Loucy (cell line): ENCODE data around the gene PPP1R12B.
"Not testable (repeated sequence)": the region's sequence is repeated elsewhere in the genome, so short reads cannot be mapped to it uniquely, and the experiment has no call there.

Source experiments
- EZH2phosphoT487 ChIP-seq: fragments of 200-600 bp; IDR thresholded peaks from 2 replicates; pipeline ENCODE4 v1.6.1; 2018; ENCODE audit warnings: antibody characterized with exemption, mild to moderate bottlenecking, moderate library complexity, borderline replicate concordance
- TF ChIP-seq, protein P1 (sequence below): fragments of 200-600 bp; sonication (generic); conservative IDR thresholded peaks from 2 replicates; pipeline ENCODE4 v1.5.1; 2014; ENCODE audit warnings: mild to moderate bottlenecking, antibody characterized with exemption, low read length

DNA sequence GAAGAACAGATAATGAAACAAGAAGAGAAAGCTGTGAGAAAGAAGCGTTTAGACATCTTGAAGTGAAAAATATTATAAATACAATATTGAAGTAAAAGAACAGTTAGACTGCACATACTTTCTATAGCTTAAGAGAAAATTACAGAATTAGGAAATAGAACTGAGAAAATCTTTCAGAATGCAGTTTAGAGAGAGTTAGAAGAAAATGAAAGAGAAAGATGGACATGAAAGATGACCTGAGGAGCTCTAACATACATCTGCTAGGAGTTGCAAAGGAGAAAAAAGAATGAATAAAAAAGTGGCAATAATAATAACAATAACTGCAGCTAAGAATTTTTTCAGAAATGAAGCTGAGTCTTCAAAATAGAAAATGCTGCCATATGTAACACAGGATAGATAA lies 173.0 kb downstream of the PPP1R12B start:
- TF ChIP-seq, protein P1, sequence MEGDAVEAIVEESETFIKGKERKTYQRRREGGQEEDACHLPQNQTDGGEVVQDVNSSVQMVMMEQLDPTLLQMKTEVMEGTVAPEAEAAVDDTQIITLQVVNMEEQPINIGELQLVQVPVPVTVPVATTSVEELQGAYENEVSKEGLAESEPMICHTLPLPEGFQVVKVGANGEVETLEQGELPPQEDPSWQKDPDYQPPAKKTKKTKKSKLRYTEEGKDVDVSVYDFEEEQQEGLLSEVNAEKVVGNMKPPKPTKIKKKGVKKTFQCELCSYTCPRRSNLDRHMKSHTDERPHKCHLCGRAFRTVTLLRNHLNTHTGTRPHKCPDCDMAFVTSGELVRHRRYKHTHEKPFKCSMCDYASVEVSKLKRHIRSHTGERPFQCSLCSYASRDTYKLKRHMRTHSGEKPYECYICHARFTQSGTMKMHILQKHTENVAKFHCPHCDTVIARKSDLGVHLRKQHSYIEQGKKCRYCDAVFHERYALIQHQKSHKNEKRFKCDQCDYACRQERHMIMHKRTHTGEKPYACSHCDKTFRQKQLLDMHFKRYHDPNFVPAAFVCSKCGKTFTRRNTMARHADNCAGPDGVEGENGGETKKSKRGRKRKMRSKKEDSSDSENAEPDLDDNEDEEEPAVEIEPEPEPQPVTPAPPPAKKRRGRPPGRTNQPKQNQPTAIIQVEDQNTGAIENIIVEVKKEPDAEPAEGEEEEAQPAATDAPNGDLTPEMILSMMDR = not testable (repeated sequence)
- not testable (repeated sequence) for TF ChIP-seq EZH2phosphoT487
